ENCODE measurements around the gene RNF34.

The RNF34 gene

GRCh38 chr12:121466794-121467637 is 67.1 kb downstream of the RNF34 start:
- peak; percentile 75 to 85 for DNase-seq (ENCODE audit: low read depth in 2 of 2)

DNA sequence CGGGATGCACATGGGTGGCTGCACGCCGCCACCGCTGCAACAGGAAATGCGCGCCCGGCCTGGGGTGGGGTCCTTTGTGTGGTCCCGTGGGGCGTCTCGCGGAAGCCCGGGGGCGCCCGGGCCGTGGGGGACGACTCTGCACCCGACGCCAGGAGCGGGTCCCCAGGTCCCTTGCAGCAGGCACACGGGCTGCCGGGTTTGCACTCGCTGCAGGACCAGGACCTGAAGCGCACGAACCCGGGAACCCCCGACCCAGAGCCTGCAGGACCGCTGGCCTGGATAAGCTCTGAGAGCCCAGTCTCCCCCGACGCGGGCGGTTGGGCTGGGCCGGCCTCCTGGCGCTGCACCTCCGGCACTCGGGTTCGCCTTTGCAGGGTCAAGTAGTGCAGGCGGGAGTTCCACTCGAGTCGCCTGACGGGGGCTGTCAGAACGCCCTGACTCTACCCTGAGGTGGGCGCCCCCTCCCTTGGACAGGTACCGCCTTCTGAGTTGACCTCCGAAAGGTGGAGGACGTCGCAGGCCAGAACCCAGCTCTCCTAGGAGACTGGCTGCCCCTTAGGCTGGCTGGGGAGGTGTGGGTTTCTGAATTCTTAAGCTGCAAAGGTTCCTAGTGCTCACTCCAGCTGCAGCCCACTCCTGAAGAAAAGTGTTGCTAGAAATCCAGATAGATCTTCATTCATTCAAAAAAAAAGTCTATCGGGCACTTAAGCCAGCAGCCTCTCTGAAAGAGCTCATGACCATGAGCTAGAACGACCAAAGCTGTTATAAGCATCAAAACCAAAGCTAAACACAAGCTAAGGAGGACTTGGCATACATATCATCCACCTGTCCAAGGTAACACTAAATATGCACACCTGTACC is 68.0 kb downstream of the RNF34 start:
- DNase-seq (ENCODE audit: low read depth in 2 of 2): no peak

DNA sequence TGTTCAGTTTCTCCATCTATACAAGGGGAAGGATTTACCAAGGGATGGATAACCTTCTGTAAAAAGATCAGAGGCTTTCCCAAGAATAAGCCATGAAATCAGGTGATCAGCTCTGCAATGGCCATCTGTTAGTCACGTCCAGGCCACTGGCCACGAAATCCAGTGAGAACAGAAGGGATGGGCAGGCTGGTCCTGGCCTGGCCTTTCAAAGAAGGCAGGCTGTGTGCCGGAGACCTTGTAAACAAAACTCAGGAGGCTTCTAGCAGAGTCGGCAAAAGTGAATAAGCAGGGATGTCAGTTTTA is 68.5 kb downstream of the RNF34 start:
- no peak for DNase-seq (ENCODE audit: low read depth in 2 of 2)

- DNase-seq (ENCODE audit: low read depth in 2 of 2): no peak
These were observed 70.8 kb downstream of the RNF34 start for GRCh38 chr12:121470751-121471150.

GRCh38 chr12:121472150-121472905 is 72.4 kb downstream of the RNF34 start:
- no peak for DNase-seq (ENCODE audit: low read depth in 2 of 2)
